AG04449 (cell line): ENCODE measurements around the gene ZNF629.

Experiments used
- CTCF ChIA-PET: fragments of 350-600 bp; formaldehyde crosslinking; extraction: SDS; loops from one replicate; lab custom pipeline; 2021; ENCODE audit warnings: antibody characterized with exemption; lab: Yijun Ruan, JAX
- POLR2A ChIA-PET: fragments of 400-600, 350-600 bp; formaldehyde crosslinking; extraction: SDS; loops from one replicate; lab custom pipeline; 2020; ENCODE audit warnings: antibody characterized with exemption, inconsistent platforms; lab: Yijun Ruan, JAX
- DNase-seq: peaks from one replicate; pipeline ENCODE4 v3.0.0-alpha.2; 2010; ENCODE audit warnings: low read depth, low spot score
- H3K4me3 ChIP-seq: 2 replicates; pipeline ENCODE4 v1.5.1; 2011; ENCODE audit warnings: low read depth, mild to moderate bottlenecking, control low read depth, low read length
- CTCF ChIP-seq: IDR thresholded peaks from one replicate; pipeline ENCODE4 v1.5.1; 2011; ENCODE audit warnings: mild to moderate bottlenecking, moderate library complexity, low read length, control low read depth, inconsistent platforms; ENCODE audit not compliant: insufficient read depth; ENCODE audit errors: missing control alignments

Gene ZNF629

GRCh38 chr16:30740364-30741251 lies 46.4 kb downstream of the ZNF629 start:
- H3K4me3 ChIP-seq, result no peak overlapping the region
- TF ChIP-seq CTCF, result no peak
- ChIA-PET CTCF (interaction anchor here (0.9 kb wide), 1 partner anchor 11 kb away, joined by 4 read pairs; no protein-coding TSS in a partner anchor), POLR2A (no interaction called here)
- DNase-seq, result no peak

- CTCF ChIA-PET, result no interaction called here
- no peak overlapping the region for H3K4me3 ChIP-seq
- POLR2A ChIA-PET, result no interaction called here
- no peak for TF ChIP-seq CTCF
- no peak for DNase-seq
Measured at GRCh38 chr16:30738984-30739951, 47.7 kb downstream of the ZNF629 start.

GRCh38 chr16:30737794-30738648 lies 49.0 kb downstream of the ZNF629 start:
- no peak overlapping the region for H3K4me3 ChIP-seq
- TF ChIP-seq CTCF, result no peak
- CTCF ChIA-PET, result no interaction called here
- no peak for DNase-seq
- POLR2A ChIA-PET, result interaction anchor here (0.9 kb wide), 1 partner anchor 10 kb away, joined by 3 read pairs; the partner anchor contains the start of gene PHKG2

- no peak for DNase-seq
- no peak for TF ChIP-seq CTCF
- CTCF ChIA-PET, result interaction anchor here (1.1 kb wide), 1 partner anchor 15 kb away, joined by 3 read pairs; no protein-coding TSS in a partner anchor
- no peak overlapping the region for H3K4me3 ChIP-seq
- POLR2A ChIA-PET, result interaction anchor here (0.6 to 0.9 kb wide), 2 partner anchors 11 to 19 kb away, joined by 3 read pairs; partner anchors contain the start of gene PHKG2
Measured at GRCh38 chr16:30736995-30737793, 49.8 kb downstream of the ZNF629 start.

- no peak for TF ChIP-seq CTCF
- CTCF ChIA-PET, result interaction anchor here (1.0 kb wide), 1 partner anchor 38 kb away, joined by 3 read pairs; no protein-coding TSS in a partner anchor
- no peak overlapping the region for H3K4me3 ChIP-seq
- POLR2A ChIA-PET, result no interaction called here
- no peak for DNase-seq
Measured at GRCh38 chr16:30731411-30731810, 55.6 kb downstream of the ZNF629 start.
